ENCODE data around the gene FRMD8.
"Not testable (repeated sequence)": the region's sequence is repeated elsewhere in the genome, so short reads cannot be mapped to it uniquely, and the experiment has no call there.

Gene FRMD8

GRCh38 chr11:65437436-65438227 lies 51.2 kb downstream of the FRMD8 start:
- no peak for DNase-seq

- no peak for DNase-seq
These were observed 52.1 kb downstream of the FRMD8 start for GRCh38 chr11:65438257-65439151.

- DNase-seq = no peak
These were observed 53.1 kb downstream of the FRMD8 start for GRCh38 chr11:65439331-65440181.

GRCh38 chr11:65440831-65441499 lies 54.5 kb downstream of the FRMD8 start:
- no peak for DNase-seq

GRCh38 chr11:65442842-65443331 lies 56.5 kb downstream of the FRMD8 start:
- no peak for DNase-seq

- DNase-seq = no peak
These were observed 58.0 kb downstream of the FRMD8 start for GRCh38 chr11:65444314-65445051.

- no peak for DNase-seq
These were observed 58.7 kb downstream of the FRMD8 start for GRCh38 chr11:65445101-65445603.

- no peak for DNase-seq
These were observed 59.4 kb downstream of the FRMD8 start for GRCh38 chr11:65445604-65446445.

GRCh38 chr11:65446446-65447277 lies 60.2 kb downstream of the FRMD8 start:
- DNase-seq = no peak

- DNase-seq = no peak
These were observed 61.6 kb downstream of the FRMD8 start for GRCh38 chr11:65448074-65448417.

- DNase-seq = no peak
These were observed 62.1 kb downstream of the FRMD8 start for GRCh38 chr11:65448418-65449105.

- not testable (repeated sequence) for DNase-seq
These were observed 64.9 kb downstream of the FRMD8 start for GRCh38 chr11:65451301-65451700.

- not testable (repeated sequence) for DNase-seq
These were observed 65.8 kb downstream of the FRMD8 start for GRCh38 chr11:65452259-65452658.

- DNase-seq = no peak
These were observed 66.5 kb downstream of the FRMD8 start for GRCh38 chr11:65452806-65453490.

- no peak for DNase-seq
These were observed 67.9 kb downstream of the FRMD8 start for GRCh38 chr11:65454311-65454695.

- peak; percentile 72 for DNase-seq
These were observed 68.4 kb downstream of the FRMD8 start for GRCh38 chr11:65454696-65455456.

- DNase-seq = no peak
These were observed 70.0 kb downstream of the FRMD8 start for GRCh38 chr11:65456418-65456817.

Data from CD4-positive, alpha-beta T cell treated with Interleukin-4 for 4 hours (primary cell).